ENCODE measurements around the gene KRTAP3-1. TPM values are rescaled to one million over a fixed set of nuclear protein-coding genes. Genes with fewer than 3 reads are reported as not detected.

KRTAP3-1 gene
- total RNA-seq, 2 experiments from 2014 or later: not detected

DNA sequence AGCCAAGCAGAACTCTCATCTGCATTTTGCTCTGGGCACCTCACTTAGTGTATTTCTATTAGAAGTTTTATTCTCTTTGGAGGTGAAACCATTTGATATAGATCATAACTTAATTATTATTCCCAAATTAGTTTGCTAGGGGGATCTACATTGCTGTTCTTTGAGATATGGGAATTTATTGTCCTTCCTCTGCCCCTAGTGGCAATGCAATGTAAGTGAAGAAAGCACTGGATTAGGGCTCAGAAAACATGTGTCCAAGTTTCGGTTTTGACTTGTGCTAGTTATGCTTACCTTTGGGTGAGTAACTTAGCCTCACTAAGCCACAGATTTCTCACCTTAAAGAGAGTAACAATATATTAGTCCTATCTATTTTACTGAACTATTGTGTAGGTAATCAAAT lies 45.1 kb downstream of the KRTAP3-1 start:
- no peak overlapping the region for H3K27ac Mint-ChIP-seq
- no peak overlapping the region for H3K4me3 Mint-ChIP-seq
- CTCF ChIA-PET: no interaction called here
- no peaks in the 10 kb centered on the region for H3K36me3 ChIP-seq (ENCODE audit: insufficient read depth, low read length)
- POLR2A ChIA-PET: no interaction called here
- intact Hi-C loops (cut with DNase I, micrococcal nuclease): no loop called here
- TF ChIP-seq CTCF (IDR thresholded peaks at IDR 0.05): peak; percentile 68
- H3K4me1 ChIP-seq (ENCODE audit: insufficient read depth, low read length): no peaks in the 10 kb centered on the region
- no peaks in the 10 kb centered on the region for H3K9me3 ChIP-seq (ENCODE audit: control insufficient read depth in 1 of 2, insufficient read depth in 1 of 2, low read length in 2 of 2)
- no peak overlapping the region for H3K4me3 ChIP-seq (ENCODE audit: low read length)
- DNase-seq (peak in 3 of 14 experiments; percentile 33 to 40 (median 40)), ATAC-seq (ENCODE audit: poor library complexity) (no peak)
- H3K27me3 ChIP-seq (ENCODE audit: control insufficient read depth in 1 of 2, insufficient read depth in 2 of 2, low read length in 2 of 2): no peaks in the 10 kb centered on the region
- peaks cover 6% of the 10 kb centered on the region for H3K4me1 Mint-ChIP-seq (ENCODE audit: low read depth)
- H3K27me3 Mint-ChIP-seq: peaks cover 50% of the 10 kb centered on the region
- no peak overlapping the region for H3K27ac ChIP-seq (ENCODE audit: low read depth in 1 of 2, low read length in 2 of 2)
- no peaks in the 10 kb centered on the region for H3K36me3 Mint-ChIP-seq (ENCODE audit: low read depth)
- H3K9me3 Mint-ChIP-seq: no peaks in the 10 kb centered on the region

- ChIA-PET POLR2A (no interaction called here), CTCF (interaction anchor here (1.0 kb wide), 1 partner anchor 360 kb away, joined by 3 read pairs; no protein-coding TSS in a partner anchor)
- Mint-ChIP-seq H3K36me3 (ENCODE audit: low read depth) (no peaks in the 10 kb centered on the region), H3K4me3 (no peak overlapping the region), H3K27me3 (peaks cover 40% of the 10 kb centered on the region), H3K9me3 (no peaks in the 10 kb centered on the region), H3K27ac (no peak overlapping the region), H3K4me1 (ENCODE audit: low read depth) (peaks cover 6% of the 10 kb centered on the region)
- TF ChIP-seq CTCF (IDR thresholded peaks at IDR 0.05): no peak
- no peaks in the 10 kb centered on the region for H3K9me3 ChIP-seq (ENCODE audit: control insufficient read depth in 1 of 2, insufficient read depth in 1 of 2, low read length in 2 of 2)
- no peaks in the 10 kb centered on the region for H3K27me3 ChIP-seq (ENCODE audit: control insufficient read depth in 1 of 2, insufficient read depth in 2 of 2, low read length in 2 of 2)
- no peak for DNase-seq
- H3K36me3 ChIP-seq (ENCODE audit: insufficient read depth, low read length): no peaks in the 10 kb centered on the region
- H3K4me1 ChIP-seq (ENCODE audit: insufficient read depth, low read length): no peaks in the 10 kb centered on the region
- H3K27ac ChIP-seq (ENCODE audit: low read depth in 1 of 2, low read length in 2 of 2): no peak overlapping the region
- ATAC-seq (ENCODE audit: poor library complexity): no peak
- no peak overlapping the region for H3K4me3 ChIP-seq (ENCODE audit: low read length)
- intact Hi-C loops (cut with DNase I, micrococcal nuclease): no loop called here
Measured at GRCh38 chr17:40962059-40962561, 46.8 kb downstream of the KRTAP3-1 start.

GRCh38 chr17:40961591-40961990 lies 47.3 kb downstream of the KRTAP3-1 start:
- Mint-ChIP-seq H3K4me1 (ENCODE audit: low read depth) (peaks cover 6% of the 10 kb centered on the region), H3K36me3 (ENCODE audit: low read depth) (no peaks in the 10 kb centered on the region), H3K27me3 (peaks cover 39% of the 10 kb centered on the region), H3K4me3 (no peak overlapping the region), H3K27ac (no peak overlapping the region), H3K9me3 (no peaks in the 10 kb centered on the region)
- Histone ChIP-seq H3K4me1 (ENCODE audit: insufficient read depth, low read length) (no peaks in the 10 kb centered on the region), H3K36me3 (ENCODE audit: insufficient read depth, low read length) (no peaks in the 10 kb centered on the region), H3K27ac (ENCODE audit: low read depth in 1 of 2, low read length in 2 of 2) (no peak overlapping the region), H3K4me3 (ENCODE audit: low read length) (no peak overlapping the region), H3K27me3 (ENCODE audit: control insufficient read depth in 1 of 2, insufficient read depth in 2 of 2, low read length in 2 of 2) (no peaks in the 10 kb centered on the region), H3K9me3 (ENCODE audit: control insufficient read depth in 1 of 2, insufficient read depth in 1 of 2, low read length in 2 of 2) (no peaks in the 10 kb centered on the region)
- intact Hi-C loops (cut with DNase I, micrococcal nuclease): no loop called here
- no peak for ATAC-seq (ENCODE audit: poor library complexity)
- DNase-seq: no peak
- CTCF ChIA-PET: interaction anchor here (1.0 kb wide), 1 partner anchor 361 kb away, joined by 3 read pairs; no protein-coding TSS in a partner anchor
- TF ChIP-seq CTCF (IDR thresholded peaks at IDR 0.05): no peak
- POLR2A ChIA-PET: no interaction called here
